Fibroblast of villous mesenchyme (primary cell): ENCODE data around the gene TRIM32. TPM values are rescaled to one million over a fixed set of nuclear protein-coding genes. Genes with fewer than 3 reads are reported as not detected.

Experiments used
- DNase-seq: peaks from one replicate; pipeline ENCODE4 v3.0.0-alpha.2; 2010; ENCODE audit warnings: low read depth
- H3K4me3 ChIP-seq: 2 replicates; pipeline ENCODE4 v1.5.1; 2011; ENCODE audit warnings: low read depth, mild to moderate bottlenecking, low read length
- CTCF ChIP-seq: IDR thresholded peaks from 2 replicates; pipeline ENCODE4 v1.5.1; 2012; ENCODE audit warnings: low read depth, mild to moderate bottlenecking, low read length; ENCODE audit not compliant: insufficient read depth
- total RNA-seq: library from RNA; depleted of rRNA; stranded (reverse); fragments of >200 nt; gene quantifications from 2 replicates; pipeline ENCODE4 v1.2.3, GENCODE V29; 2012

The TRIM32 gene
- total RNA-seq, 1 donor = 41.5 TPM

- no peak for DNase-seq
- TF ChIP-seq CTCF = no peak
- no peak overlapping the region for H3K4me3 ChIP-seq
Measured at GRCh38 chr9:116726602-116727001, 39.5 kb downstream of the TRIM32 start.

GRCh38 chr9:116733010-116733641 lies 46.0 kb downstream of the TRIM32 start:
- no peak overlapping the region for H3K4me3 ChIP-seq
- no peak for TF ChIP-seq CTCF
- DNase-seq = no peak

GRCh38 chr9:116736399-116737151 lies 49.5 kb downstream of the TRIM32 start:
- TF ChIP-seq CTCF = no peak
- H3K4me3 ChIP-seq = no peak overlapping the region
- no peak for DNase-seq

GRCh38 chr9:116737152-116737546 lies 50.0 kb downstream of the TRIM32 start:
- peak; percentile 73 for DNase-seq
- H3K4me3 ChIP-seq = no peak overlapping the region
- peak; percentile 95 for TF ChIP-seq CTCF

DNA sequence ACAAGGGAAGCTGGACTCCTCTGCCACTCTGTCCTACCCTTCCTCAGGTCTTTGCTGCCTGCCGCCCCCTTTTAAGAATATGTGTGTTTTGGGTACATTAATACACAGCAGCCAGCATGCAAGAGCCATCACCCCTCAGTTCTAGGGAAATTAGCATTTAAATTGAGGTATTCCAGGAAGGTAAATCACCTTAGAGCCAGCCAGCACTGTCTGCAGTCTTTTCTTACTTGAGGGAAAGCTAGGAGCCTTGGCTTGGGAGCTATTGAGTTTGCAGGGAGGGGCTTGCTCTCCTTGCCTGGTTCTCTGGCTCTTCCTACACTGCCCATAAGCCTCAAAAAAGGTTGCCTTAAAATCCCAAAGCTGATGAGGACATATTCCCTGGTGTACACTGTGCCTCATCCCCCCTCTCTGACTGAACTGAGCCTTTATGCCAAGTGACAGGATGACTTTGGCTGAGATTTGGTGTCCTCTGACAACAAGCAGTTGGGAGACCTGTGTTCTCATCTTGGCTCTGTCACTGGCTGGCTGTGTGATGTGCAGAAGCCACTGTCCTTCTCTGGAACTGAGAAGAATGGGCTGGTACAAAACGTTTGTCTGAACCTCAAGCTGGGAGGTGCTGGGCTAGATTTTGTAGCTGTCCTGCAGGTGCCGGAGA lies 54.1 kb downstream of the TRIM32 start:
- TF ChIP-seq CTCF = no peak
- DNase-seq = no peak
- no peak overlapping the region for H3K4me3 ChIP-seq

DNA sequence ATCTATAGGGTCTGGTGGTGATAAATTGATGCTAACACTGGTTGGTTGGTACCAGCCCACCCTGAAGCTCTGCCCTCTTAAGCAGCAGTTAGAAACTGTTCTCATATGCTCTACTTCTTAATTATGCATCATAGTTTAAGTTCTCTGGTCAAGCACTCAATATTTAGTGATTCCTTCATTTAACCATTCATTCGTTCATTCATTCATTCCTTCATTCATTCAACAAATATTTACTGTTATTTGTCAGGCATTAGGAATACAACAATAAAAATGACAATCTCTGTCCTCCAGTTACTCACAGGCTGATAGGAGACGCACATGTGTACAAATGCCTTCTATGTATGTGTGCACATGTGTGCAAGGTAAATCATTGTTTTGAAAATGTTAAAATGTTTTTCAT lies 54.6 kb downstream of the TRIM32 start:
- H3K4me3 ChIP-seq = no peak overlapping the region
- DNase-seq = no peak
- no peak for TF ChIP-seq CTCF
